GM21619 (cell line): ENCODE data around the gene SLC7A10.

Source experiments
- ATAC-seq: cut with Tn5 transposase; IDR thresholded peaks from one replicate; pipeline ENCODE4 v1.9.1; 2021; ENCODE audit not compliant: unreplicated experiment

Gene SLC7A10

GRCh38 chr19:33225458-33225926 lies at the start of gene SLC7A10:
TSS of gene SLC7A10 (minus strand) at chr19:33225850. CDS start at chr19:33225703, 147 bp downstream.
- no peak for ATAC-seq

- no peak for ATAC-seq
These were observed 49.3 kb upstream of the SLC7A10 start for GRCh38 chr19:33274663-33275558.

GRCh38 chr19:33273881-33274662 lies 48.4 kb upstream of the SLC7A10 start:
- no peak for ATAC-seq

GRCh38 chr19:33273065-33273736 lies 47.6 kb upstream of the SLC7A10 start:
- ATAC-seq = no peak

- no peak for ATAC-seq
These were observed 45.8 kb upstream of the SLC7A10 start for GRCh38 chr19:33271246-33272021.

- ATAC-seq = no peak
These were observed 45.1 kb upstream of the SLC7A10 start for GRCh38 chr19:33270769-33271168.

- ATAC-seq = no peak
These were observed 43.4 kb upstream of the SLC7A10 start for GRCh38 chr19:33269016-33269415.

- no peak for ATAC-seq
These were observed 42.7 kb upstream of the SLC7A10 start for GRCh38 chr19:33268162-33268991.

GRCh38 chr19:33267706-33268105 lies 42.1 kb upstream of the SLC7A10 start:
- ATAC-seq = no peak

GRCh38 chr19:33266974-33267484 lies 41.4 kb upstream of the SLC7A10 start:
- no peak for ATAC-seq

- no peak for ATAC-seq
These were observed 39.3 kb upstream of the SLC7A10 start for GRCh38 chr19:33264881-33265445.

GRCh38 chr19:33263325-33264023 lies 37.8 kb upstream of the SLC7A10 start:
- no peak for ATAC-seq

GRCh38 chr19:33261511-33262189 lies 36.0 kb upstream of the SLC7A10 start:
- ATAC-seq = no peak

- no peak for ATAC-seq
These were observed 35.2 kb upstream of the SLC7A10 start for GRCh38 chr19:33260628-33261418.

GRCh38 chr19:33259539-33259938 lies 33.9 kb upstream of the SLC7A10 start:
- no peak for ATAC-seq

GRCh38 chr19:33257828-33258227 lies 32.2 kb upstream of the SLC7A10 start:
- ATAC-seq = no peak

- no peak for ATAC-seq
These were observed 30.6 kb upstream of the SLC7A10 start for GRCh38 chr19:33256261-33256660.
